ENCODE results near the gene NPAS3. TPM values are rescaled to one million over a fixed set of nuclear protein-coding genes. Genes with fewer than 3 reads are reported as not detected.

The NPAS3 gene
- total RNA-seq, 2 experiments from 2014 or later: not detected

- CTCF ChIA-PET (ENCODE audit: unreplicated experiment): no interaction called here
- intact Hi-C loops (cut with micrococcal nuclease; ENCODE audit: unreplicated experiment): loop anchor here (2.0 to 10.0 kb wide), 4 partner anchors 116 to 1217 kb away; no protein-coding TSS in a partner anchor
- POLR2A ChIA-PET: no interaction called here
- H3K4me1 ChIP-seq (ENCODE audit: insufficient read depth, low read length, poor library complexity, severe bottlenecking): no peaks in the 10 kb centered on the region
- TF ChIP-seq CTCF (conservative IDR thresholded peaks at IDR 0.05; ENCODE audit: low read length): no peak
- no peak for TF ChIP-seq EZH2phosphoT487 (IDR thresholded peaks at IDR 0.05; ENCODE audit: borderline replicate concordance, low read depth, low read length)
- no peak overlapping the region for H3K27ac ChIP-seq (ENCODE audit: low read depth, low read length, poor library complexity, severe bottlenecking)
- no peaks in the 10 kb centered on the region for H3K36me3 ChIP-seq (ENCODE audit: insufficient read depth, low read length)
- BruUV-seq (replicated peaks): no TSS peak
- H3K9me3 ChIP-seq (ENCODE audit: low read length): no peaks in the 10 kb centered on the region
- H2AFZ ChIP-seq (ENCODE audit: low read length): no peak overlapping the region
- no peaks in the 10 kb centered on the region for H3K9me2 ChIP-seq (ENCODE audit: insufficient read depth, low read length)
- no peak for DNase-seq (ENCODE audit: low spot score)
- no peaks in the 10 kb centered on the region for H3K79me2 ChIP-seq (ENCODE audit: insufficient read depth, low read depth, low read length)
- H3K4me3 ChIP-seq (ENCODE audit: low read depth, low read length, poor library complexity, severe bottlenecking): no peak overlapping the region
- H4K20me1 ChIP-seq (ENCODE audit: insufficient read depth, low read length): no peaks in the 10 kb centered on the region
- H3K4me2 ChIP-seq (ENCODE audit: low read length): no peak overlapping the region
These were observed 854.9 kb downstream of the NPAS3 start for GRCh38 chr14:33793398-33794110.

GRCh38 chr14:33794791-33795305 is 856.2 kb downstream of the NPAS3 start:
- CTCF ChIA-PET (ENCODE audit: unreplicated experiment): no interaction called here
- no TSS peak for BruUV-seq (replicated peaks)
- TF ChIP-seq EZH2phosphoT487 (IDR thresholded peaks at IDR 0.05; ENCODE audit: borderline replicate concordance, low read depth, low read length) (no peak), CTCF (conservative IDR thresholded peaks at IDR 0.05; ENCODE audit: low read length) (no peak)
- H3K79me2 ChIP-seq (ENCODE audit: insufficient read depth, low read depth, low read length): no peaks in the 10 kb centered on the region
- H4K20me1 ChIP-seq (ENCODE audit: insufficient read depth, low read length): no peaks in the 10 kb centered on the region
- no peaks in the 10 kb centered on the region for H3K9me3 ChIP-seq (ENCODE audit: low read length)
- H3K4me3 ChIP-seq (ENCODE audit: low read depth, low read length, poor library complexity, severe bottlenecking): no peak overlapping the region
- no peak for DNase-seq (ENCODE audit: low spot score)
- intact Hi-C loops (cut with micrococcal nuclease; ENCODE audit: unreplicated experiment): loop anchor here (5.0 to 10.0 kb wide), 3 partner anchors 118 to 1083 kb away; no protein-coding TSS in a partner anchor
- no peak overlapping the region for H2AFZ ChIP-seq (ENCODE audit: low read length)
- H3K4me2 ChIP-seq (ENCODE audit: low read length): no peak overlapping the region
- POLR2A ChIA-PET: no interaction called here
- H3K36me3 ChIP-seq (ENCODE audit: insufficient read depth, low read length): no peaks in the 10 kb centered on the region
- no peak overlapping the region for H3K27ac ChIP-seq (ENCODE audit: low read depth, low read length, poor library complexity, severe bottlenecking)
- no peaks in the 10 kb centered on the region for H3K9me2 ChIP-seq (ENCODE audit: insufficient read depth, low read length)
- H3K4me1 ChIP-seq (ENCODE audit: insufficient read depth, low read length, poor library complexity, severe bottlenecking): no peaks in the 10 kb centered on the region

DNA sequence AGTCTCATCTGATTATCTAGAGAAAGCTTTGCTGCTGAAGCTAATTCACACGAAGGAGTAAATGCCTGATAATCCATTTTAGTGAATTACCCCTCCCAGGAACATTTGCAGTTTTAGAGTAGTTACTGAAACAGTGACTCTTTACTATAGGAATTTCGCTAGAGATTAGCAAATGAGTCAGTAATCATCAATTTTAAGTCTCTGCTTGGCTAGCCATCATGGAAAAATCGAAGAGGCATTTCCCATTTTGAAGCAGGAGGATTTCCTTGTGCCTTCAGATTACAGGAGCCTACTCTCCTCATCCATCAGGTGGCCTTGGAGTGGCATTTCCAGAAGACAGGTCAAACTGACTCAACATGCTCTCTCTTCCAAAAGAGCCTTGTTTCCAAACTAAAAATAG is 857.7 kb downstream of the NPAS3 start:
- Histone ChIP-seq H4K20me1 (ENCODE audit: insufficient read depth, low read length) (no peaks in the 10 kb centered on the region), H3K9me2 (ENCODE audit: insufficient read depth, low read length) (no peaks in the 10 kb centered on the region), H3K79me2 (ENCODE audit: insufficient read depth, low read depth, low read length) (no peaks in the 10 kb centered on the region), H3K27ac (ENCODE audit: low read depth, low read length, poor library complexity, severe bottlenecking) (no peak overlapping the region), H2AFZ (ENCODE audit: low read length) (no peak overlapping the region), H3K4me1 (ENCODE audit: insufficient read depth, low read length, poor library complexity, severe bottlenecking) (no peaks in the 10 kb centered on the region), H3K4me2 (ENCODE audit: low read length) (no peak overlapping the region), H3K4me3 (ENCODE audit: low read depth, low read length, poor library complexity, severe bottlenecking) (no peak overlapping the region), H3K36me3 (ENCODE audit: insufficient read depth, low read length) (no peaks in the 10 kb centered on the region), H3K9me3 (ENCODE audit: low read length) (no peaks in the 10 kb centered on the region)
- no TSS peak for BruUV-seq (replicated peaks)
- intact Hi-C loops (cut with micrococcal nuclease; ENCODE audit: unreplicated experiment): loop anchor here (10.0 kb wide), 1 partner anchor 322 kb away; no protein-coding TSS in a partner anchor
- ChIA-PET POLR2A (interaction anchor here (0.6 kb wide), 1 partner anchor 1293 kb away, joined by 4 read pairs; no protein-coding TSS in a partner anchor), CTCF (ENCODE audit: unreplicated experiment) (no interaction called here)
- TF ChIP-seq EZH2phosphoT487 (IDR thresholded peaks at IDR 0.05; ENCODE audit: borderline replicate concordance, low read depth, low read length) (no peak), CTCF (conservative IDR thresholded peaks at IDR 0.05; ENCODE audit: low read length) (no peak)
- no peak for DNase-seq (ENCODE audit: low spot score)
